Measurements from ENCODE around the gene DONSON.

Gene DONSON

DNA sequence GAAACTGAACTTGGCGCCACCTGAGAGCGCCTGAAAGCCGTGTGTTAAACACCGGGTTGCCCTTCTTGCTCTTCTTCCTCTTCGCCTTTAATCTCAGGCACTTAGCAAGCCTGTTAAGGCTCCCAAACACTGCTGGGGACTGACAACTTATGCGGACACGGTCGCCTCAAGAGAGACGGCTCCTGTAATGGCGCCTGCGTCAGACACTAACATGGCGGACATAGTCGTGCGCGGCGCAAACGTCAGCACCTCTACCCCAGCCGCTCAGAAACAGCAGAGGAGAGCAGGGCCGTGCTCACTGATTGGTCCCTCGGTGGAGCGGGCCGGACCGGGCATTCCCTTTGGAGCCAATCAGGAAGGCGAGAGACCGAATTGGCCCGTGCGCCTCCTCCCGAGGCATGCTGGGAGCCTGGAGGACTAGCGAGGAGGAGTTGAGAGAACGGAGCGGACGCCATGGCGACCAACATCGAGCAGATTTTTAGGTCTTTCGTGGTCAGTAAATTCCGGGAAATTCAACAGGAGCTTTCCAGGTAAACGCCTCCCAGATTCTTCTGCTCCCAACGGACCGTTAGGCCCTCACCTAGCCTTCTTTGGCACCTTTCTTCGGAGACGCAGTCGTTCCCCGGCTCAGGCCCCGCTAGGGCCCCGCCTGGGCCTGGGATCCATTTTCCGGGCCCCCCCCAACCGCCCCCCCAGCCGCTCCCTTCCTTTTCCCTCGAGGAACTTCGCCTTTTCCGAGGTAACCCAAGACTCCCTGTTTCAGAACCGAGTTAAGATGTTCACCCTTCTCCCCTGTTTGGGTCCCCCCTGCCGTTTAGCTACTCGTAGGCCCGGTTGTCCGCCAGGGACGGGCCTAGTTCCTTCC lies 45.6 kb downstream of the DONSON start, which contains the start of gene SON:
TSS of gene SON (plus strand) at position 399 of the 865 bp plus-strand sequence. CDS start at position 454, 55 bp downstream.
- H3K18ac ChIP-seq (ENCODE audit: low read length), result peak within 1 kb of the TSS; percentile 92
- peak within 1 kb of the TSS; percentile 69 for H3K4me2 ChIP-seq (ENCODE audit: low read length)
- no peaks in the 10 kb centered on the region for H3K4me1 ChIP-seq (ENCODE audit: control insufficient read depth, low read depth, low read length)
- no peak within 1 kb of the TSS for H4K8ac ChIP-seq (ENCODE audit: low read depth, low read length)
- H2AK5ac ChIP-seq (ENCODE audit: low read length), result no peak within 1 kb of the TSS
- H3K27me3 ChIP-seq (ENCODE audit: insufficient read depth, low read length, poor library complexity), result no peaks in the 10 kb centered on the region
- peak within 1 kb of the TSS; percentile 93 for H3K4ac ChIP-seq (ENCODE audit: low read depth, low read length)
- H3K23ac ChIP-seq (ENCODE audit: low read length), result no peak within 1 kb of the TSS
- H4K5ac ChIP-seq (ENCODE audit: low read length), result no peak within 1 kb of the TSS
- peaks cover 72% of the 10 kb centered on the region for H3K79me2 ChIP-seq (ENCODE audit: control insufficient read depth, insufficient read depth, low read length)
- peak within 1 kb of the TSS; percentile 99 for H3K27ac ChIP-seq (ENCODE audit: low read depth, low read length)
- peak within 1 kb of the TSS; percentile 97 for H3K9ac ChIP-seq (ENCODE audit: low read length)
- no peak within 1 kb of the TSS for H2BK15ac ChIP-seq (replicated peaks; ENCODE audit: low read depth)
- H3K36me3 ChIP-seq (ENCODE audit: control insufficient read depth, insufficient read depth, low read length), result no peaks in the 10 kb centered on the region
- H2BK5ac ChIP-seq (ENCODE audit: low read length), result peak within 1 kb of the TSS; percentile 91
- H3K4me3 ChIP-seq (ENCODE audit: low read length), result peak within 1 kb of the TSS; percentile 97
- H2BK120ac ChIP-seq (ENCODE audit: low read depth, low read length), result no peak within 1 kb of the TSS
- no peaks in the 10 kb centered on the region for H3K79me1 ChIP-seq (ENCODE audit: low read length)
- peak; percentile 99 for DNase-seq
- peak within 1 kb of the TSS; percentile 97 for H3K56ac ChIP-seq (ENCODE audit: low read length)
- WGBS (ENCODE audit: extremely low coverage, insufficient coverage, low lambda C conversion rate), result no CpG with 5 or more reads among the region's 57 CpGs

DNA sequence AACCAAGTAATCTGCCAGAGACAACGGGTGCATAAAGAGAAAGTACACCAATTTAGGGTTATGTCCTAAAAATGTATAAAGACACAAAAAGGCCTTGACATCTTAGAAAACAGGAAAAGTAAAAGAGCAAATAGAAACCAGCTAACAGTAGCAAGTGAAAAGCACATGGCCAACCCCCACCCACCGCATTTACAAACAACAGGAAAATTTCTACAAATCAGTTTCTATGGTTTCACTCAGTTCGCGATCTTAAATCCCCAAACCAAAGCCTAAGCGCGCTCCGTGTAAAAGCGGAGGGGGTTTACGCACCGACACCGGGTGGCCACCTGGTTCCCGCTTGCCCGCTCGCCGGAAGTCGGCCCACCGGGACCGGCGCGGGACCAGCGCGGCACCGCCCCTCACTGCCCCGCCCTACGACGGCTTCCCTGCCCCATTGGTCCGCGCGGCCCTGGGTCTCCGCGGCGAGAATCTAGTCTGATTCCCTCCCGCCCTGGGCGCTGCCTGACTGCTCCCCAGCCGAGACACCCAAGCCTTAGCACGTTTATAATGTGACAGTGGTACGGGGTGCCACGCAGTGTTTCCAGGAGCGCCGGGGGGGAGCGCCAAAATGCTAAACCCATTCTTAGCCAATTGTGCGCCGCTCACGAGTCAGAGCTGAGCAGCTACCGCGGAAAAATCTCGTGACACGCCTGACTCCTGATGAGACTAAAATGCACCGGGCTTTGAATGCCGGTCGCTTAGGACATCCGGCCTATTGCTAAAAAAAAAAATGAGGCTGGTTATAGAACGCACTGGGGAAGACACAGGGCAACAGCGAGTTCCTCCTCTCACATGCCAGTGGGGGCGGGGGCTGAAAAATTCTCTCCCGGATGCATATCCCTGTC lies 46.5 kb downstream of the DONSON start, which contains the start of gene GART:
TSS of gene GART (minus strand) at position 362 of the 884 bp plus-strand sequence. CDS start 2,802 bp downstream, outside the sequence.
- whole genome bisulfite sequencing (ENCODE audit: extremely low coverage, insufficient coverage, low lambda C conversion rate), result no CpG with 5 or more reads among the region's 56 CpGs
- H2AK5ac ChIP-seq (ENCODE audit: low read length), result no peak within 1 kb of the TSS
- no peaks in the 10 kb centered on the region for H3K79me1 ChIP-seq (ENCODE audit: low read length)
- no peak within 1 kb of the TSS for H2BK15ac ChIP-seq (replicated peaks; ENCODE audit: low read depth)
- no peak within 1 kb of the TSS for H2BK120ac ChIP-seq (ENCODE audit: low read depth, low read length)
- peak within 1 kb of the TSS; percentile 99 for H3K27ac ChIP-seq (ENCODE audit: low read depth, low read length)
- peak; percentile 89 for DNase-seq
- peak within 1 kb of the TSS; percentile 97 for H3K9ac ChIP-seq (ENCODE audit: low read length)
- H4K8ac ChIP-seq (ENCODE audit: low read depth, low read length), result no peak within 1 kb of the TSS
- H2BK5ac ChIP-seq (ENCODE audit: low read length), result peak within 1 kb of the TSS; percentile 91
- H3K27me3 ChIP-seq (ENCODE audit: insufficient read depth, low read length, poor library complexity), result no peaks in the 10 kb centered on the region
- H4K5ac ChIP-seq (ENCODE audit: low read length), result no peak within 1 kb of the TSS
- H3K36me3 ChIP-seq (ENCODE audit: control insufficient read depth, insufficient read depth, low read length), result peaks cover 2% of the 10 kb centered on the region
- peak within 1 kb of the TSS; percentile 93 for H3K4ac ChIP-seq (ENCODE audit: low read depth, low read length)
- H3K4me2 ChIP-seq (ENCODE audit: low read length), result peak within 1 kb of the TSS; percentile 45
- H3K79me2 ChIP-seq (ENCODE audit: control insufficient read depth, insufficient read depth, low read length), result peaks cover 68% of the 10 kb centered on the region
- H3K23ac ChIP-seq (ENCODE audit: low read length), result no peak within 1 kb of the TSS
- H3K4me1 ChIP-seq (ENCODE audit: control insufficient read depth, low read depth, low read length), result no peaks in the 10 kb centered on the region
- peak within 1 kb of the TSS; percentile 97 for H3K56ac ChIP-seq (ENCODE audit: low read length)
- peak within 1 kb of the TSS; percentile 97 for H3K4me3 ChIP-seq (ENCODE audit: low read length)
- H3K18ac ChIP-seq (ENCODE audit: low read length), result peak within 1 kb of the TSS; percentile 92

- H3K4ac ChIP-seq (ENCODE audit: low read depth, low read length), result no peak overlapping the region
- WGBS (ENCODE audit: extremely low coverage, insufficient coverage, low lambda C conversion rate), result no CpG with 5 or more reads among the region's 19 CpGs
These were observed 47.3 kb downstream of the DONSON start for GRCh38 chr21:33541105-33541711.

DNA sequence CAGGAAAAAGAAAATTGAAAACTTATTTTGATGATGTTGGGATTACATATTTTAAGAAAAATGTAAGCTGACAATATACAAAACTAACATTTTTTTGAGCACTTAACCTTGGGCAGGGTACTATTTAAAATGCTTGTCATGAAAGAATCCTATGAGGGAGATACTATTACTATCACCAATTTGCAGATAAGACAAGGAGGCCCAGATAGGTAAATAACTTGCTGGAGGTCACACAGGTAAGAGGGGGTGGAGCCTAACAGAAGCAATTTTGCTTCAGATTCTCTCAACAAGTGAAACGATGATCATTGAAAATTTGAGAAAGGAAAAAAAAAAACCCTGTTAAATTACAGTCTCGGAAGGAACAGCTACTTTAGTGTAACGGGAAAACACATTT lies 47.8 kb downstream of the DONSON start:
- Histone ChIP-seq H3K56ac (ENCODE audit: low read length) (no peak overlapping the region), H3K79me2 (ENCODE audit: control insufficient read depth, insufficient read depth, low read length) (peaks cover 60% of the 10 kb centered on the region), H3K79me1 (ENCODE audit: low read length) (peaks cover 2% of the 10 kb centered on the region), H4K5ac (ENCODE audit: low read length) (no peak overlapping the region), H3K23ac (ENCODE audit: low read length) (no peak overlapping the region), H4K8ac (ENCODE audit: low read depth, low read length) (no peak overlapping the region), H2BK15ac (replicated peaks; ENCODE audit: low read depth) (no peak overlapping the region), H3K4me3 (ENCODE audit: low read length) (no peak overlapping the region), H3K36me3 (ENCODE audit: control insufficient read depth, insufficient read depth, low read length) (peaks cover 4% of the 10 kb centered on the region), H3K18ac (ENCODE audit: low read length) (no peak overlapping the region), H3K27ac (ENCODE audit: low read depth, low read length) (no peak overlapping the region), H3K9ac (ENCODE audit: low read length) (no peak overlapping the region), H2BK120ac (ENCODE audit: low read depth, low read length) (no peak overlapping the region), H2AK5ac (ENCODE audit: low read length) (no peak overlapping the region), H3K27me3 (ENCODE audit: insufficient read depth, low read length, poor library complexity) (no peaks in the 10 kb centered on the region), H2BK5ac (ENCODE audit: low read length) (no peak overlapping the region), H3K4me2 (ENCODE audit: low read length) (peak overlapping the region; percentile 18), H3K4me1 (ENCODE audit: control insufficient read depth, low read depth, low read length) (no peaks in the 10 kb centered on the region), H3K4ac (ENCODE audit: low read depth, low read length) (no peak overlapping the region)
- peak; percentile 68 for DNase-seq
- no CpG with 5 or more reads among the region's 3 CpGs for WGBS (ENCODE audit: extremely low coverage, insufficient coverage, low lambda C conversion rate)

More at GRCh38 chr21:33541105-33541711, 47.3 kb downstream of the DONSON start:
- DNase-seq, result peak; percentile 52
- Histone ChIP-seq H3K18ac (ENCODE audit: low read length) (no peak overlapping the region), H3K36me3 (ENCODE audit: control insufficient read depth, insufficient read depth, low read length) (peaks cover 4% of the 10 kb centered on the region), H2BK120ac (ENCODE audit: low read depth, low read length) (no peak overlapping the region), H3K56ac (ENCODE audit: low read length) (peak overlapping the region; percentile 93), H3K4me2 (ENCODE audit: low read length) (peak overlapping the region; percentile 16), H3K27me3 (ENCODE audit: insufficient read depth, low read length, poor library complexity) (no peaks in the 10 kb centered on the region), H2AK5ac (ENCODE audit: low read length) (no peak overlapping the region), H2BK5ac (ENCODE audit: low read length) (no peak overlapping the region), H3K4me3 (ENCODE audit: low read length) (peak overlapping the region; percentile 66), H3K79me1 (ENCODE audit: low read length) (peaks cover 2% of the 10 kb centered on the region), H4K8ac (ENCODE audit: low read depth, low read length) (no peak overlapping the region), H4K5ac (ENCODE audit: low read length) (no peak overlapping the region), H3K9ac (ENCODE audit: low read length) (peak overlapping the region; percentile 81), H2BK15ac (replicated peaks; ENCODE audit: low read depth) (no peak overlapping the region), H3K23ac (ENCODE audit: low read length) (no peak overlapping the region), H3K79me2 (ENCODE audit: control insufficient read depth, insufficient read depth, low read length) (peaks cover 63% of the 10 kb centered on the region), H3K27ac (ENCODE audit: low read depth, low read length) (peak overlapping the region; percentile 26), H3K4me1 (ENCODE audit: control insufficient read depth, low read depth, low read length) (no peaks in the 10 kb centered on the region)

- peaks cover 4% of the 10 kb centered on the region for H3K36me3 ChIP-seq (ENCODE audit: control insufficient read depth, insufficient read depth, low read length)
These were observed 48.9 kb downstream of the DONSON start for GRCh38 chr21:33539616-33540015.

More at GRCh38 chr21:33539616-33540015, 48.9 kb downstream of the DONSON start:
- H2BK5ac ChIP-seq (ENCODE audit: low read length), result no peak overlapping the region
- no peak overlapping the region for H3K23ac ChIP-seq (ENCODE audit: low read length)
- no peak overlapping the region for H2AK5ac ChIP-seq (ENCODE audit: low read length)
- no peak overlapping the region for H3K27ac ChIP-seq (ENCODE audit: low read depth, low read length)
- no peak overlapping the region for H3K4me3 ChIP-seq (ENCODE audit: low read length)
- no peak overlapping the region for H3K4ac ChIP-seq (ENCODE audit: low read depth, low read length)
- peaks cover 2% of the 10 kb centered on the region for H3K79me1 ChIP-seq (ENCODE audit: low read length)
- H2BK120ac ChIP-seq (ENCODE audit: low read depth, low read length), result no peak overlapping the region
- H4K8ac ChIP-seq (ENCODE audit: low read depth, low read length), result no peak overlapping the region
- no peaks in the 10 kb centered on the region for H3K4me1 ChIP-seq (ENCODE audit: control insufficient read depth, low read depth, low read length)
- no peak overlapping the region for H3K56ac ChIP-seq (ENCODE audit: low read length)
- H3K27me3 ChIP-seq (ENCODE audit: insufficient read depth, low read length, poor library complexity), result no peaks in the 10 kb centered on the region
- H3K18ac ChIP-seq (ENCODE audit: low read length), result no peak overlapping the region
- H2BK15ac ChIP-seq (replicated peaks; ENCODE audit: low read depth), result no peak overlapping the region
- no peak for DNase-seq
- H3K9ac ChIP-seq (ENCODE audit: low read length), result no peak overlapping the region
- H4K5ac ChIP-seq (ENCODE audit: low read length), result no peak overlapping the region
- H3K4me2 ChIP-seq (ENCODE audit: low read length), result no peak overlapping the region
- H3K79me2 ChIP-seq (ENCODE audit: control insufficient read depth, insufficient read depth, low read length), result peaks cover 52% of the 10 kb centered on the region
- no CpG with 5 or more reads among the region's 4 CpGs for WGBS (ENCODE audit: extremely low coverage, insufficient coverage, low lambda C conversion rate)

All from mesendoderm (in vitro differentiated cells).